K562 (cell line): ENCODE measurements around the gene BAZ2A. TPM values are rescaled to one million over a fixed set of nuclear protein-coding genes. Genes with fewer than 3 reads are reported as not detected.

Experiments
- CBFB ChIP-seq: sonication (generic); formaldehyde crosslinking; IDR thresholded peaks from 2 replicates; pipeline ENCODE4 v1.4.0; 2020; ENCODE audit warnings: mild to moderate bottlenecking, missing genetic modification reagents
- FOXJ2 ChIP-seq: fragments of 200-800 bp; sonication (Bioruptor generic); IDR thresholded peaks from 2 replicates; pipeline ENCODE4 v1.6.1; 2016; ENCODE audit warnings: missing genetic modification characterization, missing compliant biosample characterization
- JUND ChIP-seq, 2 experiments: IDR thresholded peaks; 2 replicates in 1 of 2; 3 replicates in 1 of 2; pipeline ENCODE4 v1.6.1; 2011; ENCODE audit warnings: borderline replicate concordance in 2 of 2, low read depth in 2 of 2, low read length in 2 of 2, improper control_type of control experiment in 1 of 2, missing biosample characterization in 1 of 2, missing genetic modification characterization in 1 of 2, missing genetic modification reagents in 1 of 2
- MXD1 ChIP-seq: fragments of 250-450 bp; sonication (Bioruptor Pico); IDR thresholded peaks from 2 replicates; pipeline ENCODE4 v1.8.0; 2021; ENCODE audit warnings: borderline replicate concordance, mild to moderate bottlenecking, moderate library complexity; ENCODE audit not compliant: poor library complexity, severe bottlenecking
- PHF20 ChIP-seq: fragments of 450-650 bp; IDR thresholded peaks from 2 replicates; pipeline ENCODE4 v1.6.1; 2018; ENCODE audit not compliant: partially characterized antibody
- POLR2H ChIP-seq: IDR thresholded peaks from 2 replicates; pipeline ENCODE4 v1.6.1; 2016; ENCODE audit warnings: missing genetic modification characterization, low read depth, mild to moderate bottlenecking, control low read depth, missing compliant biosample characterization, moderate library complexity
- REST ChIP-seq, 2 experiments: fragments of 450-650 bp; formaldehyde crosslinking in 1 of 2; IDR thresholded peaks; 2 replicates each; pipeline versions ENCODE4 v1.4.0 to v1.6.1; 2014 to 2020; ENCODE audit warnings: mild to moderate bottlenecking in 2 of 2, borderline replicate concordance in 1 of 2, low read depth in 1 of 2
- TCF3 ChIP-seq: sonication (generic); formaldehyde crosslinking; IDR thresholded peaks from 2 replicates; pipeline ENCODE4 v1.4.0; 2020; ENCODE audit warnings: mild to moderate bottlenecking, missing genetic modification reagents
- TEAD2 ChIP-seq: fragments of 450-650 bp; IDR thresholded peaks from 2 replicates; pipeline ENCODE4 v1.6.1; 2016; ENCODE audit warnings: missing genetic modification characterization, control low read depth, missing compliant biosample characterization
- TFAM ChIP-seq: fragments of 250-450 bp; sonication (Bioruptor Pico); conservative IDR thresholded peaks from 2 replicates; pipeline ENCODE4 v1.5.0; 2021; ENCODE audit warnings: mild to moderate bottlenecking, moderate library complexity
- ZNF785 ChIP-seq: fragments of 250-450 bp; sonication (Bioruptor Pico); IDR thresholded peaks from 2 replicates; pipeline ENCODE4 v1.4.0; 2020; ENCODE audit warnings: mild to moderate bottlenecking
- ZSCAN32 ChIP-seq: fragments of 450-650 bp; formaldehyde crosslinking; IDR thresholded peaks from 2 replicates; pipeline ENCODE4 v1.4.0; 2020; ENCODE audit warnings: mild to moderate bottlenecking, moderate library complexity
- polyA plus RNA-seq, 8 experiments: library from polyadenylated mRNA; depleted of rRNA in 4 of 8; stranded (reverse) in 5 of 8; unstranded in 3 of 8; fragments of >200 nt; fragmentation: Nextera tagmentation in 2 of 8; fragmentation: Illumina TruSeq in 1 of 8; extraction: Ambion mirVana in 2 of 8; extraction: Trizol in 1 of 8; gene quantifications; 2 replicates each; pipeline versions ENCODE4 v1.2.1 to v1.2.3, GENCODE V29; 2011 to 2014; ENCODE audit warnings: inconsistent platforms in 1 of 8, missing spikeins in 1 of 8
- total RNA-seq, 7 experiments: library from RNA; depleted of rRNA in 6 of 7; stranded (reverse); fragments of >200 nt in 6 of 7; fragmentation: Illumina TruSeq in 2 of 7; extraction: Trizol in 2 of 7; gene quantifications; 2 replicates each; pipeline versions ENCODE4 v1.2.1 to v1.2.3, GENCODE V29; 2011 to 2021; ENCODE audit warnings: low replicate concordance in 1 of 7
- TF ChIP-seq, protein P1 (sequence below), 2 experiments: fragments of 450-650 bp in 1 of 2; IDR thresholded peaks; 2 replicates each; pipeline ENCODE4 v1.6.1; 2011 to 2017; ENCODE audit warnings: low read depth in 2 of 2, antibody characterized with exemption in 1 of 2, borderline replicate concordance in 1 of 2, low read length in 1 of 2, mild to moderate bottlenecking in 1 of 2, mixed read lengths in 1 of 2; ENCODE audit not compliant: control insufficient read depth in 1 of 2

The BAZ2A gene
- total and polyA plus RNA-seq, 9 of the 15 experiments (the other 6 are each of a cell fraction or from before 2014, with no cell fraction given), result 4.5 to 86.4 (median 26.2) TPM

DNA sequence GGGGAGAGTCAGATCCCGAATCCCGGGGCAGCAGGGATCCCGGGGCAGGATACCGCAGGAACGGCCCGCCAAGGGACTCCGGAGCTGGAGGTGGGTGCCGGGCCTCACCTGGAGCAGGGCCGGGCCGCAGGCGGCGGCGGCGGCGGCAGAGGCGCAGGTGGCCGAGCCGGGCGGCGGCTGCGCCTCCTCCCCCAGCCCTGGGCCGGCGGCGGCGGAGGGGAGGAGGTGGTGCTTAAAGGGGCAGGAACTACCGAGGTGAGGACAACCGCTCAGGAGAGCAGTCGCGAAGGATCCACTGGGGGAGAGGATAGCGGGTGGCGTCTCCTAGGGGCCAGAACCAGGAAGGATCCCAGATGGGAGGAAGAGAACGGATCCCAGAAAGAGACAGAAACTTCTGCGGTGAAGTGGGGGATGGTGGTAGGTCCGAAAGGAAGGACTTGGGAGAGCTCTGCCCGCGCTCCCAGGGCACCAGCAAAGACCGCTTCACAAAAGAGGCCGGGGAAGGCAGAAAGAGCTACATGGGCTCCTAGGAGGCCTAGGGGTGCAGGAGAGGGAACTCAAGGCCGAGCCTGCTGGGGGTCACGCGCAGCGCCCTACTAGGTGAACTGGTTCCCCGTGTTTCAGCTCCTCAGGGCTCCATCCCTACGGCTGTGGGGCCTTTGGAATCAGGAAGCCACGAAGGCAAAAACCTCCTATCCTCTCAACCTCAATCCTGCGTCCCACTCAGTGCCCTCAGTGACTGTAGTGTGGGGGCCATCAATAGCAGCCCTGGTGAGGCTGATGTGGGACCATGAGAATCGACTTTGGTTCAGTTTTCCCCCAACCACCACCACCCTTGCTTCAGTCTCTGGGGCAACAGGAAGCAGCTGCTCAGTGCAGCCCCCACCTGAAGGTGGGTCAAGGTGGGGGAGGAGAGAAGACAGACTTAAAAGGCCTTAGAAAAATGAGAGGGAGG lies 5.0 kb upstream of the BAZ2A start (continued):
- TF ChIP-seq, protein P1, sequence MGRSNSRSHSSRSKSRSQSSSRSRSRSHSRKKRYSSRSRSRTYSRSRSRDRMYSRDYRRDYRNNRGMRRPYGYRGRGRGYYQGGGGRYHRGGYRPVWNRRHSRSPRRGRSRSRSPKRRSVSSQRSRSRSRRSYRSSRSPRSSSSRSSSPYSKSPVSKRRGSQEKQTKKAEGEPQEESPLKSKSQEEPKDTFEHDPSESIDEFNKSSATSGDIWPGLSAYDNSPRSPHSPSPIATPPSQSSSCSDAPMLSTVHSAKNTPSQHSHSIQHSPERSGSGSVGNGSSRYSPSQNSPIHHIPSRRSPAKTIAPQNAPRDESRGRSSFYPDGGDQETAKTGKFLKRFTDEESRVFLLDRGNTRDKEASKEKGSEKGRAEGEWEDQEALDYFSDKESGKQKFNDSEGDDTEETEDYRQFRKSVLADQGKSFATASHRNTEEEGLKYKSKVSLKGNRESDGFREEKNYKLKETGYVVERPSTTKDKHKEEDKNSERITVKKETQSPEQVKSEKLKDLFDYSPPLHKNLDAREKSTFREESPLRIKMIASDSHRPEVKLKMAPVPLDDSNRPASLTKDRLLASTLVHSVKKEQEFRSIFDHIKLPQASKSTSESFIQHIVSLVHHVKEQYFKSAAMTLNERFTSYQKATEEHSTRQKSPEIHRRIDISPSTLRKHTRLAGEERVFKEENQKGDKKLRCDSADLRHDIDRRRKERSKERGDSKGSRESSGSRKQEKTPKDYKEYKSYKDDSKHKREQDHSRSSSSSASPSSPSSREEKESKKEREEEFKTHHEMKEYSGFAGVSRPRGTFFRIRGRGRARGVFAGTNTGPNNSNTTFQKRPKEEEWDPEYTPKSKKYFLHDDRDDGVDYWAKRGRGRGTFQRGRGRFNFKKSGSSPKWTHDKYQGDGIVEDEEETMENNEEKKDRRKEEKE (IDR thresholded peaks at IDR 0.05; ENCODE audit: borderline replicate concordance in 1 of 2, control insufficient read depth in 1 of 2, low read depth in 2 of 2, low read length in 1 of 2), result no peak
- TF ChIP-seq PHF20 (no peak), TEAD2 (tag) (no peak), CBFB (peak; percentile 29; the same call in 1 of the 2 replicates), MXD1 (no peak), FOXJ2 (tag) (no peak), ZNF785 (CRISPR knock-in tag) (no peak), ZSCAN32 (CRISPR knock-in tag) (no peak), TFAM (no peak), POLR2H (tag) (no peak), REST (IDR thresholded peaks at IDR 0.05; ENCODE audit: borderline replicate concordance) (peak; percentile 41; the same call in 1 of the 2 replicates), REST (CRISPR knock-in tag; IDR thresholded peaks at IDR 0.05; ENCODE audit: low read depth) (no peak), TCF3 (no peak), JUND (IDR thresholded peaks at IDR 0.05; ENCODE audit: borderline replicate concordance, low read depth, low read length) (peak; percentile 37; the same call in 1 of the 2 replicates), JUND (tag; IDR thresholded peaks at IDR 0.05; ENCODE audit: borderline replicate concordance, low read depth, low read length) (no peak; the same call in 2 of the 3 replicates)
